ENCODE data around the gene CDH4.

- TF ChIP-seq REST (IDR thresholded peaks at IDR 0.05; ENCODE audit: insufficient read depth in 1 of 2, low read depth in 2 of 2, low read length in 2 of 2) (peak; percentile 20 to 46; a peak in 1 of 4 replicates), POLR2AphosphoS5 (IDR thresholded peaks at IDR 0.05; ENCODE audit: low read depth, low read length) (0 out of 2 replicates have a peak, but pooled peaks have one; percentile 8), TAF1 (IDR thresholded peaks at IDR 0.05; ENCODE audit: borderline replicate concordance, insufficient read depth, low read length) (no peak), SIN3A (IDR thresholded peaks at IDR 0.05; ENCODE audit: borderline replicate concordance, insufficient read depth, low read length) (no peak)
Measured at GRCh38 chr20:61436667-61437279, 184.7 kb downstream of the CDH4 start.

All from PFSK-1 (cell line).